CD4-positive, alpha-beta T cell treated with Interleukin-2 at 100 ng/mL for 4 hours (primary cell): ENCODE data around the gene DLL1.

Source experiments
- DNase-seq: peaks from one replicate; pipeline ENCODE4 v3.0.0-alpha.2; 2020; ENCODE audit warnings: low spot score

DLL1 gene

DNA sequence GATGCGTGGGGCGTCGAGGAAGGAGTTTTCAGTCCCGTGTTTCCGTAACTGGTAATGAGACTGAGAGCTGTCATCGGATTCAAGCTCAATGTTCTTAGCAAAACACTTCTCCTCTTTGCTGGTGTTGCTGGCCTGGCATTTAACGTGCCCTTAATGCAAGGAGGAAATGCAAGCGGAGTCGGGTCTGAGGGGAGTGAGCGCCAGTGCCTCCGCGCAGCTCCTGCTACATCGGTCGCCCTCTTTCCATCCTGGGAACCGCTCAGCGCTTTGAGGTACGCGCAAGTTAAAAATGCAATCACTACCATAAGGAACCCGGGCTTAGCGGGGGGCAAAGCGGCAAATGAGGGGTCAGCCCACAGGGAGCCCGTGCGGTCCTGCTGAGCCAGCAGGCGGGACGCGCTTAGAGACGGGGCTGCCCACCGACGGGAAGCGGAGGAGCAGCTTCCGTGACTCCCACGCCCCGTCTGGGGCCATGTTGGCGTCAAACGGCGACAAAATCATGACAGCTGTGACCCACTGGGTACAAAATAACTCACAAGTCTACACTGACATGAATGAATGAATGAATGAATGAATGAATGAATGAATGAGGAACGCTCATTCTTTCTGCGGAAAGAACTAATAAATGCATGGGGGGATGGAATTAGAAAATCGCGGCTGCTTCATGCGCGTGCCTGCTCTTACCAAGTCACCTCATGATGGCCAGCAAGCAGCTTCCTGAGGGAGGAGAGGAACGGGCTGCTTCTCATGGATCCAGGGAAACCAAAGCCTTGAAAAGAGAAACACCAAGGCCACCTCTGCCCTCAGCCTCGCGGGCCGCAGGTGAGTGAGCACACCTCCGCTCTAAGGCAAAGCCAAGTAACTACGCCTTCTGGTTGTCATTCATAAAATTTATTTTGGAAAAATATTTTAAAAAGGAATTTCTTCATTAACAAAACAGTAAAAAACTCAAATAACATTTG is 9.3 kb downstream of the DLL1 start:
- no peak for DNase-seq

DNA sequence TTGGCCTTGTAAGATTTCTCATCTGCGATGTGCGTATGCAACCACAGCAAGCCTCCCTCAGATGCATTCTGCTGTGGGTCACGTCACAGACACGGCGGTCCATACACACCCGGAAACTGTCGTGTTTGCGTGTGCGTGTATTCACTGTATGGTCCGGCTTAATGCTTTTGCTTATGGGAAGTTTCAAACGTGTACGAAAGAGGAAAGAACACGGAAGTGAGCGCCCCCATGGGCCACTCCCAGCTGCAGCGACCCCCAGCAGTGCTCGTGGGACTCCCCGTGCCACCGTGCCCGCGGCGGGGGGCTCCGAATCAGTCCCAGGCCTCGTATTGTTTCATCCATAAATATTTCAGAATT is 10.2 kb downstream of the DLL1 start:
- DNase-seq = no peak

DNA sequence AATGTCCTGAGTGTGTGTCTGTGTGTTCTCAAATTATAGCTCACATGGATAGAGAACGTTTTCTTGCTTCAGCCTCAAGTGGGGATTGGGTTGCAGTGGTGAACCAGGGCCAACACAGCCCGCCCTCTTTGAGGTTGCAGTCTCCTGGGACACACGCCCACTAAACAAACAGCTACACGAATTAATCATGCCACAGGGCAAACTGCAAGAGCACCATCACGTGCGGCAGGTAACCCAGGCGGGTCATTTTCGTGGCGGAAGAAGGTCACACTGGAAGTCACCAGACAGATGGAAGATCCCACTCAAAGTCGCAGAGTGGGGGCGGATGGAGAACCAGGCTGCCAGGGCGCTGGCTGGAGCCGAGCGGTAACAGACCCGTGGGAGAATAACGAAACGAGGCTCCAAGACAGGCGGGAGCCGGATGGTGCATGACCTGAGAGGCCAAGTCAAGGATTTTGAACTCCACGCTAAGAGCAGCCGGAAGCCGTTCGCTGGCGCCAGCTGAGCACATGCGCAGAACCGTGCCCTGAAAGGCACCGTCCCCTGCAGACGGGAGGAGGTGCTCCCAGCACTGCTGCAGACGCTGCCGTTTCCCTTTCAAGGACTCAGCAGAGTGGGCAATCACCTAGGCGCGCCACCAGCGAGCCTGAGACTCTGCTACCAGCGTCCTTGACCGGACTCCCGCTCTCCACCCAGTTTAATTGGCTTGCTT is 10.7 kb downstream of the DLL1 start:
- peak; percentile 69 for DNase-seq

DNA sequence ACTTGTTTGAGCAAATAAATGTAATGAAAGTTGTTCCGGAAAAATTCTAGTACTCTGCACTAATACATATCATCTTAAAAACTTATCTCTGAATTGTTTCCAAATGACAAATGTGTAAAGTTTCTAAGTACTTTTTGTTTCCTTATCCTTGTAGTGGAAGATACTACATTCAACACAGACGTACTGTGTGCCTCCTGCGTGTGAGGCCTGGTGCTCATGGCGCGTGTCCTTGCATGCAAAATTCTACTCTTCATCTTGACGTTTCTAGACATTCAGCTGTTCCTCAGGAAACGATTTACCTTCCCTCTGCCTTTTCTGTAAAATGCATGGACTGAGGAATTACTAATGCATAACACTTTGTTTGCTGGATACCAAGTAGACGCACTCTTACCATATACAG is 11.5 kb downstream of the DLL1 start:
- DNase-seq = no peak

DNA sequence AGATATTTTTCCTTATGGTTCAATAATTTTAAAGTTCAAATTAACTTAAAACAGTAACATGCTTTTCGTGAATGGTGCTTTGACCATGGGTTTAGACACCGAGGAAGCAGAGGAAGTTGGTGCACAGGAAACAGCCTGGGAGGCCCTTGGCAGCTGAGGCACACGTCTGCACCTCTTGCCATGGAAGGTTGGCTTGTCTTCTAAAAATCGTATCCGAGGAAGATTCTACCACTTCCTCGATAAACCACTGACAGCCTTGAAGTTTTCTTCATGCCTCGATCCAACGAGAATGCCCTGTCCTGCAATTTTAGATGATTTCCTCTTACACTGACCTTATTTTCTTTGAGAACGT is 12.2 kb downstream of the DLL1 start:
- DNase-seq = no peak

DNA sequence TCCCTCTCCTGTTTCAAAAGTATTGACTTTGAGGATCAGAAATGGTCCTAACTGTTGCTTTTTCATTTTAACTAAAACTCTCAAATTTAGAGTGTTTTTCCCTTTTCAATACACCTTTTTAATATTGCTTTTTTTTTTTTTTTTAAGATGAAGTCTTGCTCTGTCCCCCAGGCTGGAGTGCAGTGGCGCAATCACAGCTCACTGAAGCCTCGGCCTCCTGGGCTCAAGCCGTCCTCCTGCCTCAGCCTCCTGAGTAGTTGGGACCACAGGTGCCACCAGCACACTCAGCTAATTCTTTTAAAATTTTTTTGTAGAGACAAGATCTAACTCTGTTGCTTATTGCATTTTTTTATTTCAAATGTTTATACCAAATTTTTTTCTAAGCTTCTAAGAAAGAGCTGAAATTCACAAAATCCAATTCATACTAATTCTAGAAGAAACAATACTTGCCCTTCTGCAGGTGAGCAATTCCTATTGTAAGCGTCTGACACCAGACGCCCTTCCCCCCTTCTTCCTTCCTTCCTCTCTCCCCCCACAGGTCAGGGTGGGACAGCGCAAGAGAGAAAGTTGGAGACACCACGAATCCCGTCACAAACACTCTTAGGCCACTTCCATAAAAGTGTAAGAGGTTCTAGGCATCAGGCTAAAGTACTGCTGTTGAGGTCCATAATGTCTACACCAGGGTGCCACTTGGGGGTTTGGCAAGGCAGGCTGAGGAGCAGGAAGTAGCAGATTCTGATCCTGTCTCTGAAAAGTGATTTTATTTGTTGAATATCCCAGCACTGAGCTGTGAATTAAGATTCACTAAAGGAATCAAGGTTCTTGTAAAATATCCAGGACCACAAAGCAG is 12.8 kb downstream of the DLL1 start:
- DNase-seq = no peak

DNA sequence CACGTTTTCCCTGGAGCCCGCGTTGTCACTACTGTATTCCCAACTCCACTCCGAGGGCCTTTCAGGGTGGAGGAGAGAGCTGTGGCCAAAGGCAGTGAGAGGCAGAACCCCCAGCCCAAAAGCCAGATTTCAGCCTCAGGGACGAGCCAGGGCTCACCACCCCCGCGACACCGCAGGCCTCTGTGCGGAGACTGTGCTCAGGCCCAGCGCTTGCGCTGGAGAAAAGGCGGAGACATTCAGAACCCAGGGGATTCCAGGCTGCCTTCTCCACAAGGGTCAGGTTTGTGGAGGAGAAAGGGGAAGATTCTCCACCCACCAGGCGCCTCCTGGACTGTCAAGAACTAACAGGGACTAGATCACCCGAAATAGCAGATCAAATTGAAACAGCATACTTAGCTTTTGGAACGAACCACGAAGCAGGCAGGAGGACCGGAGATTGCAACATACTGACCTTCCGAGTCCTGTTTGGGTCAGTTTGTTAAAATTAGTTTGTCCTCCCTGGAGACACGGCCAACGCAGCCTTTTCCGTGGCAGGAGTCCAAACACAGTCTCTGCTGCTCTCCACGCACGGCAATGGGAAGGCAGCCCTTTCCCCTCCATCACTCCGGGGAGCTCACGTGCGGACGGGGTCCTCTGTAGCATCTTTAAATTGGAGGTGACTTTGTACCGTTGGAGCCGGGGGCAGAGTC is 14.4 kb downstream of the DLL1 start:
- no peak for DNase-seq

DNA sequence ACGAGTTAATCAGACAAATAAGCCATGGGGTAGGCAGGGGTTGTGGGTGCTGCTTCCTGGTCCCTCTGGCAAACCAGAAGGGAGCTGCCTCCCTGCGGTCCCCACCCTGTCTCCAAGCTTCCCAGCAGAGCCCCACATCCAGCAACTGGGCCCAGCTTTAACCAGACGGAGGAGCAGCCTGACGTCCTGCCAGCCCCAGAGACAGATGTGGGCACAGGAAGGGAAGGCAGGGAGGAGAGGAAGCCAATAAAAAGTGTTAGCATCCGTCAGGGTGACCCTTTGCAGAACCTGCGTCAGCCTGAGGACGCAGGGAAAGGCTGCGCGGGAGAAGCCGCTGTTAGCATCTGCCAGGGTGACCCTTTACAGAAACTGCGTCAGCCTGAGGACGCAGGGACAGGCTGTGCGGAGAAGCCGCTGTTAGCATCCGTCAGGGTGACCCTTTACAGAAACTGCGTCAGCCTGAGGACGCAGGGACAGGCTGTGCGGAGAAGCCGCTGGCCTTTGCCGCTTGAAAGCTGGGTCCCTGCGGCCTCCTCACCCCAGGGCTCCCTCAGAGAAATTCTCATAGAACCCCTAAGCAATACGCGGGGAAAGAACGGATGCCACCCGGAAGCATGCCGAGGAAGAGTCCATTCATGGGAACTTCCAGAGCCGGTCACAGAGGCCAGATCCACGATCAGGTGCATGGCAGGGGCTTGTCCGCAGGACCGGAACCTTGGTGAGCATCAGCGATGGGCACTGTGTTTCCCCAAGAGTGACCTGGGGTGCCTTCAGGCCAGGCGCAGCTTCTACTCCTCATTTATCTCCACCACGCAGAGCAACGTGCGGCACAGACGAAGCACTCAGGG is 15.9 kb downstream of the DLL1 start:
- no peak for DNase-seq

DNA sequence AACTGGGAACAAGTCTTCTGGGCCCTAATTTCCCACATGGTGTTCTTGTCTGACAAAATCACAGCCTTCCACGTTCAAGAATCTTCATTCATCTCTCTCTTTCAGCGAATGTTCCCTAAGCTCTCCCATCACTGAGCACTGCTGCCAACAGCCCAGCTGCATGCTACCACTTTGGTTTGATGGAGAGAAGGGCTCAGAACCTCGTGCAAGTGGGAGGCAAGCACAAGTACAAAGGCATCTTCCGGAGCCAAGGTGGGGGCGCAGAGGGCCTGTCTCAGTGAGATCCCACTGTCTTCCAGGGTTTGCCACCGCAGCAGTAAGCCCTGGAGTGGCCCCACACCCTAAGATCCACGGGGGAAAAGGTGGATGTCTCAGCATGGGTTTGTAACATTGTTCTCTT is 17.2 kb downstream of the DLL1 start:
- DNase-seq = no peak

DNA sequence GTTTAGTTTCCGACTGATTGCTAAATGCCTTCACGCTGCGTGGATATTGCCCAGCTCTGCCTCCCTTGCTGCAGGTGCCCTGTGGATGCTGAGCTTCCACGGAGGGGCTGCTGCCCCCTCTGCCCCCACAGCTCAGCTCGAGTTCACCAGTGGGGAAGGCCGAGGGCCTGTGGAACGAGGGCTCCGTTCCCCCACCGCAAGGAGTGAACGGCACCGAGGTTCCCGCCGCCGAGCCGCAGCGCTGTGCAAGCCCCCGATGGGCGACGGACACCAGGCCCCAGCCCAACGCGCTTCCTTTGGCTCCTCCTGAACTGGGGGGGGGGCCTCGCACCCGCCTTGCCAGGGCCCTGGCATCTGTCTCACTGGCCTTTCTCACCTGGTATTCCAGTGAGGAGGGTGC is 17.7 kb downstream of the DLL1 start:
- DNase-seq = no peak

DNA sequence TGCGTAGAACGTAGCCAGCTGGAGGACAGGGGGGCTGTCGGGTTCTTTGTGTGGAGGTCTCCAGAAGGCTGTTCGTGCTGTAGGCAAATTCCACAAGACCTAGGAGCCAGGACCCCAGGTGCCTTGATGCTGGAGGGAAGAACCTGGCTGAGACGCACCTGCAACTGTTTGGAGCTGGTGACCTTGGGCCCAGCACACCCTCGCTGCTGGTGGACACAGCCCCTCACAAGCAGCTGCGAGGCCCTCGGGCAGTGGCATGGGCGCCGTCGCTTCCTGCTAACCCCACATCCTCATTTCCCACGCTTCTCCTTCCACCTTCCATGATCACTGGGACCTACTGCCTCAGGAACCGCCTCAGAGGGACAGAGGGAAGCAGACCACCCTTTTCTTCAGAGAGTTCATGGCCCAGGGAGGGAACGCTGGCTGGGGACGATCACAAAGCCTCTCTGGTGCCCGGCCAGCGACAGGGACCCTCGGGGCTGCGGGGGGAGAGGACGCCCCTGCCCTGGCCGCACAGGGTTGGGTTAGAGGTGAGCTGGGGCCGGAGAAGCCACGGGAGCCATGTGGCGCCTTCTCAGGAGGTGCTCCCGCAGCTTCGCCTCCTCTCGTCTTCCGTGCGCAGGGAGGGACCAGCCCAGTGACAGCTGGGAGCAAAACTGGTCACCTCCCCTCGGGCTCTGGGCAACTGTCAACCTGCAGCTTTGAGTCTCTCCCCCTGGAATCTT is 18.4 kb downstream of the DLL1 start:
- no peak for DNase-seq

DNA sequence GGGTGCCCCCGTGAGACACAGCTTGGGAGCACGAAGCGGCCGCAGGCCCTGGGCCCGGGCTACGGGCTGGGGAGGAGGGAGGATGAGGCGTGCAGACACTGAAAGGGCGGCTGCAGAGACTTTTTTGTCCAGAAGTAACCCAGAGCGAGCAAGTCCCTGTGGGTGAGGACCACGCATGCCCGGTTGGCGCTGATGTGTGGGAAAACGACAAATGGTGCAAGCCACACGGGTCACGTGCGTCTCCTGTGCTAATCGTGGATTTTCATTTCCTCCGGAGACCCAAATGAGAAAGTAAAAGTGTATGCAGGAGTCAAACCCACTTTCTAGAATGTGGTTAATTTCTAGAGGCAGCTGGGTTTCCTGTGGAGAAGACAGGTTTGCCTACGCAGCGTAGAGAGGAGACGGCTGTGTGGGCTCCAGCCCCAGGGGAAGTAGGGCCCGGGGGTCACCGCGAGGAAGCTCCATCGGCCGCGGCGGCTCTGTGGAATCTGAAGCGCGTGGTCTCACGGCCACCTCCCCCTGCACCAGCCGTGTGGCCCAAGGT is 19.0 kb downstream of the DLL1 start:
- DNase-seq = peak; percentile 81

DNA sequence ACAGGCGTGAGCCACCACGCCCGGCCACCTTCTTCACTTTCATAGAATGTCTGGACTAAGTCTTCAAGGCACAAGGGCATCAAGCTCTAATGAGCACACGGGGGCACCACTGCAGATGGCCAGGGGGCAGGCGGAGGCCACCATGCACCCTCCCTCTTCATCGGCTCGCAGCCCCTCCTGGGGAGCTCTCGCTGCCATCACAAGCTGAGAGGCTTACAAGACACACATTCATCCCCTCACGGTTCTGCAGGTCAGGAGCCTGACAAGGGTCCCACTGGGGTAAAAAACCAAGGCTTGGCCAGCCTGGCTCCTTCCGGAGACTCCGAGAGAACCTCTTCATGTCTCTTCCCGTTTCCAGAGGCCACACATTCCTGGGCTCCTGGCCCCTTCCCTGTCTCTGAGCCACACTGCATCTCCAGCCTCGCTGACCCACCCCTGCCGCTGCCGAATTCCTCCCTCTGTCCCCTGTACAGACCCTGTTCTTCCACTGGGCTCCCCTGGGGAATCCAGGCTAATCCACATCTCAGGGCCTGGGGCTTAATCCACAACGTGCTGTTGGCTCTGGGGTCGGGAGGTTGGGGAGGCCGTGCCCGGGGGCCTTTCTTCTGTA is 19.8 kb downstream of the DLL1 start:
- no peak for DNase-seq

DNA sequence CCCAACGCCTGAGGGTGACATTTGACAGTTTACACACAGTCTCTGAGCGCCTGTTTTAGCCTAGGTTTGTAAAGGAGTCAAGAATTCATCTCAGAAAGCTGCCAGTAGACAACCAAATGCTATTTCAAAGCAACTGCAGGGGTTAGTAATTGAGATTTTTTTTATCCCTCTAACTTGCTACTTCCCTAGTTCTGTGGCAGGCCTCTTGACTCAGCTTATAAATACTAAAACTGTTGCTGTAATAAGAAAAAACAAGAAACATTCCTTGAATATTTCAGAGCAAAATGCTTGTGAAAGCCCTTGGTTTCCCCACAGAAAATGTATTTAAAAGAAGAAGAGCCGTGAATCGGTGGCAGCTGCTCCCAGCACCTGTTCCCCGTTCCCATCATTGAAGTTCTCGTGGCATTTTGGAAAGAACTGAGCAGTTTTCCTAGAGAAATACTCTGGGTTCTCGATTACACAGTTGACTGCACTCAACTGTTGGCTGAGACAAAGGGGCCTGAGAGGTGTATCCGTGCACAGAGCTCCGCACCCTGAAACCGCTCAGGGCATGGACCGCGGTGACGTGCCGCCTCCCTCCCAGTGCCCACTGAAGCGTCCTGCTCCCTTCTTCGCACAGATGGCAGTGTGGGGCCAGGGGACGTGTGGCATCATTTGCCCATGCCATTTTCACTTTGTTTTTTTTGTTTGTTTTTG is 20.9 kb downstream of the DLL1 start:
- no peak for DNase-seq

DNA sequence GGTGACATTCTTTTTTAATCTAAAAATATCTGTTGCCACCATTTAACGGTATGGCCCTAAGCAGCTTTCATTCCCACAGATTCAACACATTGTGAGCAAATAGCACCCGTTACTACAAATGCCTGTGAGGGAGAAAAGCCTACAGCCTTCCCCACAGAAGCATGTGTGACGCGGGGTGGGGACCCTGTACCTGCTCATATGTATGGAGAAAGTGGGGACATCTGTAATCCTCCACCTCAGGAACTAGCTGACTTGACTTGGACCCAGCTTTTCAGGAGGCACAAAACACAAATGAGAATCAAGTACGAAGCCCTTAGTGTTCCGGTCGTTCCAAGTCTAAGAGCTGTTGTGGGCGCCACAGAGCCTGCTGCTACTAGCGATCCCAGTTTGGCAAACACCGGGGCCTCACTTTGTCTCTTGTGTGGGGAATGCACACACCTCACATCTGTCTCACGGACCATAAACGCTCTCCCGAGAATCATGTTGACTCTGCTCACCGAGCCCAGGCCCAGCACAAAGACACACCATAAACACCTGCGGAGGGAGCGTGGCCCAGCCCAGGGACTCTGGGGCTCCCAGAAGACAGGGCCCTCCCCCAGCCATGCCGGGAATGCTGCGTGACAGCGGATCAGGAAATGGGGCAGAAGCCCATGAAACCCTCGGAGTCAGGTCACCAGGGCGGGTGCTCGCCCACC is 21.6 kb downstream of the DLL1 start:
- no peak for DNase-seq

DNA sequence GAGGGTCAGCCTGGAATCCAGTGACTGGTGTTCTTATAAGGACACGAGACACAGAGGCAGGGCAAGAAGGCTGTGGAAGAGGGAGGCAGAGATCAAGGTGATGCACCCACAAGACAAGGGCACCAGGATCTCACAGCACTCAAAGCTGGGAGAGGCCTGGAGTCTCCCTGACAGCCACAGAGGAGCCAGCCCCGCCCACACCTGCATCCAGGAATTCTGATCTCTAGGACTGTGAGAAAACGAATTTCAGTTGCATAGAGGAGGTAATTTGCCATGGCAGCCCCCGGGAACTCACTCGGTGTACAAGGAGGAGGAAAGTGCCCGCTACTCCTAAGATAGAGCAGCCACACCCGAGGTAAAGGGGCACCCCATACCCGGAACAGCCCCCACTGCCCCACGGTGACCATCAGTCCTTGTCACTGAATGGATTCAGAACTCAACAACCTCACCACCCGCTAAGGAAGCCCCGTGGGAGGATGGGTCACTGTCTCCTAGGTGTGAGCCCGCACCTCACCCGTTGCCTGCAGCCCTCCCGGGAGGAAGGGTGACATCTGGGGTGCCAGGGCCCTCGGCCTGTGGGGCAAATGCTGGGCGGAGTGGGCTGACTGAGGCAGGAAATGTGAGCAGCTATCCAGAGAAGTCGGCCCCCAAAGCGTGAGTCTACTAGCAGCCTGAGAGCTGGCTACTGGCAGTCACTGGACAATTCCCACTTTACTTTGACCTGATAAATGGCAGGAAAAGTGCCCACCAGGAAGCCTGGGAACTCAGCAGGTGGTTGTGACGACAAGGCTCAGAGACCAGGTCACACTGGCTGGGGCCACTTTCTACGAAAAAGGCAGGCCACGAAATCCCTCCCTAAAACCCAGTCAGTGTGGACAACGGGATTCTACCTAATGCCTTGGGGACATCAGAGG is 22.4 kb downstream of the DLL1 start:
- DNase-seq = no peak

DNA sequence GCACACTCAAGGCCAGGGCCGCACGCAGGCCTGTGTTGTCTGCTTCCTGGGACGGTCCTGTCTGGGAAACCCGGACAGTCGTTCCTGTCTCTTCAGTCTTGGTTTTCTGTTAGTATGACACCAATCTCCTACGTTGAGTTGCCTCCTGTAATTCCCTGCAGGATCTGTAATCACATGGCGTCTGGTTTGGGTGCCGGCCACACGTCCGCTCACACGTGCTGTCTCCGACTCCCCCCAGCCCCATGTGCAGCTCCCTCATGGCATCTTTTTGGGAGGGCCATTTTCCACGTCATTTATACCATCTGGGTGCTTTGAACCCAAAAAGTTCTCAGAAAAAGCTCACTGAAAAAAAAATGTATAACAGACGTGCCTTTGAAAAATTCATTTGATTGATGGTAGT is 23.2 kb downstream of the DLL1 start:
- no peak for DNase-seq
